ENCODE measurements around the gene ACKR3.
A peak's percentile ranks its signal among the peaks of the same experiment; 100 is the strongest.

The ACKR3 gene

DNA sequence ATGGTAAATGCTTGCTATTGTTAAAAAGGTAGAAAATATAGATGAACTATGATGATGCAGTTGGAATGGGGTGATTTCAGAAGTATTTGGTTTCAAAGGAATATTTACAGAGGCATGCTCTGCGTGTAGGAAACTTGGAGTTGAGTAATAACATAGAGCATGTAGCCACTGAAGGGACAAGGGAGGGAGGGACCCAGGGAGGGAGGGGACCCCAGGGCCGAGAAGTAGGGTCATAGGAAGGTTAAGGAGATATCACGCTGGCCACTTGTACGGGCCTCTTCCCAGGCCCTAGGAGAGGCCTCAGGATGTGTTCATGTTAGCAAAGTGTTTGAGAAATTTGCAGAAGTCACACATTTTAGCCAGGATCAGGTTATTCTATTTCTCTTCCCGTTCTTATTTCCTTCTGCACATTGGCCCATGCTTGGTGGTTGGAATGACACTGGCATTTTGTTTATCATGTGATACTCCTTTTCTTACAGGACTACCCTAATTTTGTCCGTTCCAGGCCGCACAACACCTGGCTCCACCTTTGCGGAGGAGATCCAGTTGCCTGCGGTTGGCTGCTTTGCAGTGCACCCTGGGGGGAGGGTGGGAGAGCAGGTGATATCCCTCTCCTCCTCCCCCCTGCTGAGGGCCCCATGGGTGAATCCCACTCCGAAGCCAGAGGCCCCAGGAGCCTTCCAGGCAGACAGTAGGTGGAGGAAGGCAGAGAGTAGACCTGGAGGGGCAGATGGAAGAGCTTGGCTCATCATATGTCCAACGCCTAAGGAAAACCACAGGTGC lies 16.9 kb upstream of the ACKR3 start:
- ATAC-seq (replicated peaks) = no peak
- H3K36me3 Mint-ChIP-seq = peaks cover 0 to 9% of the 10 kb centered on the region in 2 donors
- peaks cover 0 to 7% of the 10 kb centered on the region in 2 donors for H3K27me3 Mint-ChIP-seq
- no peak for DNase-seq
- peaks cover 3 to 5% of the 10 kb centered on the region in 2 donors for H3K9me3 Mint-ChIP-seq
- peaks cover 45 to 57% of the 10 kb centered on the region in 2 donors for H3K4me1 Mint-ChIP-seq
- no peak overlapping the region for H3K27ac Mint-ChIP-seq
- peak overlapping the region; percentile 39 to 51 for H3K4me3 Mint-ChIP-seq

DNA sequence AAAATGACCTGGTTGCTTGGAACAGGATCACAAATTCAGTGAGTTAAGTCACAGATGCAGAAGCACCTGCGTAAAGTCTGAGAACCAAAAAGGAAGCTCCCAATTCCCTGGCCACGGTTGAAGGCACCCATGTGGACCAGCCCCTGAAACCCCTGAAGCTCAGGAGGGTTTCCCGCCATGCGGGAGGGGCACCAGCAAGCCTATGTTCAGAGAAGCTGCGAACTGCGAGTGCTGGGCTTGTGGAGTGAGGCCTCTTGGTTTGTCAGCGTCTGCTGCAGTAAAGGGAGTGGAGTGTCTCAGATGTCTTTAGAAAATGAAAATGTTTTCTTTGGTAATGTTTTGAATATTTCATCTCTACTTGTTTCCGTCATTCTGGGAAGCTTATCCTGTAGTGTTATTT lies 16.1 kb upstream of the ACKR3 start:
- DNase-seq (no peak), ATAC-seq (replicated peaks) (no peak)
- Mint-ChIP-seq H3K4me3 (no peak overlapping the region), H3K36me3 (peaks cover 0 to 9% of the 10 kb centered on the region in 2 donors), H3K27me3 (peaks cover 0 to 7% of the 10 kb centered on the region in 2 donors), H3K4me1 (peaks cover 43 to 55% of the 10 kb centered on the region in 2 donors), H3K27ac (no peak overlapping the region), H3K9me3 (peaks cover 3 to 5% of the 10 kb centered on the region in 2 donors)

DNA sequence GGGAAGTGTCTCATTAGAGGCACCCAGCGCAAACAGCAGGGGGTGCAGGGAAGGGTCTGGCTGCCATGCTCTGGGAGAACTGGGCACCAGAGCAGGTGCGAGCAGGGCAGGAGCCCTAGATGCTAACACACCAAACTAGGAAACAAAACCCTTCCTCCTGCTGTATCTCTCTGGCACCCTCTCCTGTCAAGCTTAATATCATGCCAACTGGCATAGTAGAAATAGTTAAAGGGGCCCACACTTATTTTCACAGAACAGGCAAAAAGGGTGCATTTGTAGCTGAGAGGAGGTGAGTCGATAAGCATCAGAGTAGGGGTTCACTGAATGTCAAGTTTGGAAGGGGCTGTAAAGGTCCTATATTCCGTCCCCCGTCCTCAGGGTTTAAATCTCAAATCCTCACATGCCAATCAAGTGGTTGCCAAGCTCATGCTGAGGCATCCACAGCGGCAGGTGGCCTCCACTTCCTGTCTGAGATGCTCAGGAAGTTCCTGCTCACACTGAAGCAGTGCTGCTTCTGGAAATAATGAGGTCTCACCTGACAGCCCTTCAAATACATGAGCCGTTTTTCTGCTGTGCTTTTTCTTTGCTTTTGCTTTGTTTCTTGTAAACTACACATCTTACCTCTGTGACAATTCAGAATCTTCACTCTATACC lies 14.9 kb upstream of the ACKR3 start:
- DNase-seq (no peak), ATAC-seq (replicated peaks) (no peak)
- Mint-ChIP-seq H3K4me1 (peaks cover 42 to 53% of the 10 kb centered on the region in 2 donors), H3K9me3 (peaks cover 3 to 5% of the 10 kb centered on the region in 2 donors), H3K36me3 (peaks cover 0 to 9% of the 10 kb centered on the region in 2 donors), H3K27ac (no peak overlapping the region), H3K27me3 (peaks cover 0 to 7% of the 10 kb centered on the region in 2 donors), H3K4me3 (no peak overlapping the region)

DNA sequence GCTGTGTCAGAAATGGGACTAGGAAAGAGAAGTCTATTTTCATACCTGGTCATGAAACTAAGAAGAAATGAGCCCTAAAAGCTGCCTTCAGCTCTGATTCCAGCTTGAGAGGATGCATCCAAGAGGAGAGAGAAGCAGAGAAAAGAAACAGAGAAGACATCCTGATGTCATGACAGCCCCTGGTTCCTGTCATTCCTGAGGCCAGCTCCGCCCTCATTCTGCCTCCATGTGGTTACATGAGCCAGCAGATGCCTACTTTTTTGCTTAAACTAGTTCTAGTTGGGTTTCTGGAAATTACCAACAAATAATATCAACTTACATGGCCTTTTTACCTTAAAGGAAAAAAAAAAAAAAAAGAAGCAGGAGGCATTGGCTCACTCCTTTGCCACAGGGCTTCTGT lies 14.1 kb upstream of the ACKR3 start:
- ATAC-seq (replicated peaks) = no peak
- no peak for DNase-seq
- Mint-ChIP-seq H3K9me3 (peaks cover 3 to 5% of the 10 kb centered on the region in 2 donors), H3K27me3 (peaks cover 0 to 7% of the 10 kb centered on the region in 2 donors), H3K4me3 (no peak overlapping the region), H3K4me1 (peaks cover 38 to 45% of the 10 kb centered on the region in 2 donors), H3K27ac (no peak overlapping the region), H3K36me3 (peaks cover 0 to 9% of the 10 kb centered on the region in 2 donors)

- Mint-ChIP-seq H3K9me3 (peaks cover 3 to 5% of the 10 kb centered on the region in 2 donors), H3K27me3 (peaks cover 4 to 7% of the 10 kb centered on the region in 2 donors), H3K36me3 (peaks cover 0 to 9% of the 10 kb centered on the region in 2 donors), H3K4me1 (peaks cover 20 to 28% of the 10 kb centered on the region in 2 donors), H3K27ac (no peak overlapping the region), H3K4me3 (no peak overlapping the region)
- ATAC-seq (replicated peaks) (no peak), DNase-seq (no peak)
These were observed 12.2 kb upstream of the ACKR3 start for GRCh38 chr2:236557306-236558030.

DNA sequence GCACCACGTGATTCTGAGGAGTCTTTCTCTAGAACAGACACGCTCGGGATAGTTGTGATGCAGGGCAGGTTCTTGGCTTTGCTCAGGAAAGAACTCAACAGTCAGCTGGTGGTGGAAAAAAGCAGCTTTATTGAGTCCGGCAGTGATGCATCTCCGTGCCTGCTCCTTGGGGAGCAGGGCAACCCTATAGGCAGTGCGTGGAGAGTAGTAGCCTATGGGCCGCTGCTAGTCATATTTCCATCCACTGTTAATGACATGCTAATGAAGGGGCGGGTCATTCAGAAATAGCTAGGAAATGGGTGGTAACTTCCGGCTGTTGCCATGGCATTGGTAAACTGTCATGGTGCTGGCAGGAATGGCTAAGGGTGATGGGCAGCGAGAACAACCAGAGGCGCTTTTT lies 11.6 kb upstream of the ACKR3 start:
- Mint-ChIP-seq H3K4me3 (no peak overlapping the region), H3K27ac (no peak overlapping the region), H3K4me1 (peaks cover 14 to 28% of the 10 kb centered on the region in 2 donors), H3K36me3 (peaks cover 0 to 9% of the 10 kb centered on the region in 2 donors), H3K9me3 (peaks cover 3 to 5% of the 10 kb centered on the region in 2 donors), H3K27me3 (peaks cover 4 to 7% of the 10 kb centered on the region in 2 donors)
- DNase-seq (no peak), ATAC-seq (replicated peaks) (no peak)

GRCh38 chr2:236558993-236559978 lies 10.3 kb upstream of the ACKR3 start:
- no peak overlapping the region for H3K4me3 Mint-ChIP-seq
- DNase-seq = no peak
- peaks cover 0 to 4% of the 10 kb centered on the region in 2 donors for H3K36me3 Mint-ChIP-seq
- H3K9me3 Mint-ChIP-seq = peaks cover 0 to 5% of the 10 kb centered on the region in 2 donors
- H3K4me1 Mint-ChIP-seq = peaks cover 10 to 26% of the 10 kb centered on the region in 2 donors
- ATAC-seq (replicated peaks) = no peak
- no peak overlapping the region for H3K27ac Mint-ChIP-seq
- H3K27me3 Mint-ChIP-seq = peaks cover 4 to 7% of the 10 kb centered on the region in 2 donors

DNA sequence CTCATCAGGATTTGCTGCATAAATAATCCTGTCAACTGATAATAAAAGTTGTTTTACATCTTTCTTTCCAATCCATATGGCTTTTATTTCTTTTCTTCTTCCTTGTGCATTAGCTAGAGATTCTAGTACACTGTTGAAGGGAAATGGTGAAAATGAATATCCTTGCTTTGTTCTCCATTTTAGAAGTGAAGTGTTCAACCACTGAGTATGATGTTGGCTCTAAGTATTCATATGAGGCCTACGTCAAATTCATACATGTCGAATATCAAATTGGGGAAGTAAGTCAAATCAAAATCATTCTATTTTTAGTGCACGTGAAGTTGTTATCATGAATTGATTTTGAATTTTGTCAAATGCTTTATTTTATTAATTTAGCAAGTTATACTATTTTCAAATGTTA lies 7.8 kb upstream of the ACKR3 start:
- Mint-ChIP-seq H3K27me3 (peaks cover 6 to 9% of the 10 kb centered on the region in 2 donors), H3K9me3 (no peaks in the 10 kb centered on the region), H3K4me3 (no peak overlapping the region), H3K4me1 (peaks cover 7 to 22% of the 10 kb centered on the region in 2 donors), H3K27ac (no peak overlapping the region), H3K36me3 (no peaks in the 10 kb centered on the region)
- ATAC-seq (replicated peaks) (no peak), DNase-seq (no peak)

- Mint-ChIP-seq H3K4me3 (no peak overlapping the region), H3K9me3 (no peaks in the 10 kb centered on the region), H3K36me3 (no peaks in the 10 kb centered on the region), H3K27ac (no peak overlapping the region), H3K4me1 (peaks cover 7 to 25% of the 10 kb centered on the region in 2 donors), H3K27me3 (peaks cover 7 to 9% of the 10 kb centered on the region in 2 donors)
- ATAC-seq (replicated peaks) (no peak), DNase-seq (no peak)
These were observed 7.2 kb upstream of the ACKR3 start for GRCh38 chr2:236562434-236562833.

- H3K27me3 Mint-ChIP-seq = peaks cover 9 to 12% of the 10 kb centered on the region in 2 donors
- no peak overlapping the region for H3K4me3 Mint-ChIP-seq
- ATAC-seq (replicated peaks) (no peak), DNase-seq (no peak)
- H3K4me1 Mint-ChIP-seq = peaks cover 14 to 37% of the 10 kb centered on the region in 2 donors
- H3K27ac Mint-ChIP-seq = no peak overlapping the region
- no peaks in the 10 kb centered on the region for H3K36me3 Mint-ChIP-seq
- H3K9me3 Mint-ChIP-seq = no peaks in the 10 kb centered on the region
These were observed 5.7 kb upstream of the ACKR3 start for GRCh38 chr2:236563953-236564352.

DNA sequence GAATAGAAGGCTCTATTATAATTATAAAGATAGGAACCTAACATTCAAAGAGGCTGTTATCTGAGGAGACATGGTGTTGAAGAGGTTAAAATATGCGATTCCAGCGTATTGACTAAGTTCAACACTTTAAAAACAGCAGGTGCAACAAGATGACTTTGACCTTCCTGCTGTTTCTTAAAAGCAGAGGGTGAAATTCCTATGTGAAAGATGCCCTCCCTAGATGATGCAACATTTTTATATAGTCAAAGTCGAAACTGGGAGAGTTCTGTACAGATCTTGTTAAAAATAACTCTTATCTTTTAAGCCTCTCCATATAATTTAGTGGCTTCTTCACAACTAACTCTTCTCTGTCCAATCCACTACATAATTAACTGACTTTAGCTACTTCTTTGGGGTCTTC lies 4.4 kb upstream of the ACKR3 start:
- ATAC-seq (replicated peaks) (no peak), DNase-seq (no peak)
- Mint-ChIP-seq H3K9me3 (no peaks in the 10 kb centered on the region), H3K27me3 (peaks cover 9 to 12% of the 10 kb centered on the region in 2 donors), H3K4me1 (peaks cover 15 to 40% of the 10 kb centered on the region in 2 donors), H3K27ac (no peak overlapping the region), H3K36me3 (no peaks in the 10 kb centered on the region), H3K4me3 (no peak overlapping the region)

DNA sequence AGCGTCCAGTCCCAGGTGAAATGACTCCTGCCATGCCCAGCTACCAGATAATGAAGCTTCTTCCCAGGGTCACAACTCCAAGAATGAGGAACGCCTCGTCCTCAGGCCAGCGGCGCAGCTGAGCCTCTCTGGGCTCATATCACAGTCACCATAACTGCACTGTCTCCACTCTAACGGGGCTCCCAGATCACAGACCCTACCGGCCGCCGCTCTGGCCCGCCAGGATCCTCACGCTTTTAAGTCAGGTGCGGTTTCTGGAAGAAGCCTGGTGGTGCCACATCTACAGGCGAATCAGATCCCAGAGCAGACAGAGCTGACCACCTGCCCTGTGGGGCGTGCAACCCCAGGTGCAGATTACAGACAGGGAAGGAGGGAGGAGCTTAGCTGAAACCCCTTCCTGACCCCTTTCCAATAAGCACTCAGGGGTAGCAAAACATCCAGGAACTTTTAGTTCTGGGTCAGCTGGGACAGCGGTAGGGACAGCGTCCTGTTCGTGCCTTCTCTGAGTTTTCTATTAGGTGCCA lies 3.7 kb upstream of the ACKR3 start:
- Mint-ChIP-seq H3K36me3 (no peaks in the 10 kb centered on the region), H3K4me1 (peaks cover 18 to 47% of the 10 kb centered on the region in 2 donors), H3K27me3 (peaks cover 7 to 12% of the 10 kb centered on the region in 2 donors), H3K4me3 (no peak overlapping the region), H3K9me3 (no peaks in the 10 kb centered on the region), H3K27ac (no peak overlapping the region)
- ATAC-seq (replicated peaks) (no peak), DNase-seq (no peak)

DNA sequence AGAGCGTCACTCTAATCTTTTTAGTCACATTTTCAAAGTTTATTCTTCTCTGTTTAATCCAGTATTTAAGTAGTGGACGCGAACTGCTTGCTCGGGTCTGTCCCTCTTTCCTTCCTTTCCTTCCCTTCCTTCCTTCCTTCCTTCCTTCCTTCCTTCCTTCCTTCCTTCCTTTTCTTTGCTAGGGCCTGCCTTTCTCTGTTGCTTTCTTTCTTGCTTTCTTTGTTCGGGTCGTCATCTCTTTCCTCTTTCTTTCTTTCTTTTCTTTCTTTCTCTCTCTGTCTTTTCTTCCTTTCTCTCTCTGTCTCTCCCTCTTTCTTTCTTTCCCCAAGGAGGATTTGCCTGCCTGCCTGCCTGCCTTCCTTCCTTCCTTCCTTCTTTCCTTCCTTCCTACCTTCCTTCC lies 3.0 kb upstream of the ACKR3 start:
- H3K9me3 Mint-ChIP-seq = no peaks in the 10 kb centered on the region
- H3K36me3 Mint-ChIP-seq = no peaks in the 10 kb centered on the region
- ATAC-seq (replicated peaks) = no peak
- H3K4me3 Mint-ChIP-seq = no peak overlapping the region
- DNase-seq = no peak
- H3K4me1 Mint-ChIP-seq = peaks cover 18 to 51% of the 10 kb centered on the region in 2 donors
- no peak overlapping the region for H3K27ac Mint-ChIP-seq
- peaks cover 6 to 12% of the 10 kb centered on the region in 2 donors for H3K27me3 Mint-ChIP-seq

Data from stimulated activated naive B cell treated with anti-CD40 and anti-IgM and Interleukin-4, amounts not matched to agents 10 μg/mL and 1 μg/mL and 100 μg/mL, for 72 hours (primary cell).